ENCODE measurements around the gene OBSCN.
"Not testable (repeated sequence)": the region's sequence is repeated elsewhere in the genome, so short reads cannot be mapped to it uniquely, and the experiment has no call there.

OBSCN gene

DNA sequence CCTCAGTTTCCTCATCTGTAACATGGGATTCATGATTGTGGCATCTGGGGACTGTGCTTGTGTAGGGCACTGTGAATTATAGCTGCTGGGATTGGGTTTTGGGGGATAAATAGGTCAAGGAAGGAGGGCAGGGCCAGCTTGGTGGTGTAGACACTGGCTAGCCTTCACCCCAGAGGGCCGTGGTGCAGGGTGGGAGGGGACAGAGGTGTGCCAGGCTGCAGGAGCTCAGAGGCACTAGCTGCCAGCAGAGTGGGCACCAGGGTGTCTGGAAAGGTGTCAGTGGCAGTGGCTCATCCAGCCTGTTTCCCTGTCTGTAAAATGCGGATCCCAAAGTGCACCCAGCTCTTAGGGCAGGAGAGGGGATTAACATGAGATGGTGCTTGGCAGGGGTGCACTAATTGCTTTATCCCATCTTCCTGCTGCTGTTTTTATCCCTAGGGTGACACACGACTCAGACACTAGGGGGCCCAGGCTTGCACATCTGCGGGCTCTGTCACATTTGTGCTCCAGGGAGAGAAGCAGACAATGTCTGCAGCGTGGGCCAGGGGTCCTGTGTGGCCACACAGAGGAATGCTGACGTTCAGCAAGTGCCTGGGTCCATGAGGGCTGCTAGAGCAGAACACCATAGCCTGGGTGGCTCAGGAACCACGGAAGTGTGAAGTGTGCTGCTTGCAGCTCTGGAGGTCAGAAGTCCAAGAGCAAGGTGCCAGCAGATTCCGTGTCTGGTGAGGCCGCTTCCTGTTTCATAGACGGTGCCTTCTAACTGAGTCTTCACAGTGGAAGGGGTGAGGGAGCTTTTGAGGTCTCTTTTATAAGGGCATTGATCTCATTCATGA is 19.3 kb downstream of the OBSCN start:
- no peak for DNase-seq (ENCODE audit: low read depth, low spot score)

DNA sequence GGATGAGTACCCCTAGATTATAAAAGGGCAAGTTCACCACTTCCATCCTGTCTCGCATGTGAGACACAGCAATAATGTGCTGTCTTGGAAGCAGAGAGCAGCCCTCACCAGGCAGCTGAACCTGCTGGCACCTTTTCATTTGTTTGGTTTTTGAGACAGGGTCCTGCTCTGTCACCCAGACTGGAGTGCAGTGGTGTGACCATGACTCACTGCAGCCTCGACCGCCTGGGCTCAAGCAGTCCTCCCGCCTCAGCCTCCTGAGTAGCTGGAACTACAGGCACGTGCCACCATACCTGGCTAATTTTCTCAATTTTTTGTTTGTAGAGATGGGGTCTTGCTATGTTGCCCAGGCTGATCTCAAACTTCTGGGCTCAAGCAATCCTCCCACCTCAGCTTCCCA is 20.3 kb downstream of the OBSCN start:
- not testable (repeated sequence) for DNase-seq (ENCODE audit: low read depth, low spot score)

DNA sequence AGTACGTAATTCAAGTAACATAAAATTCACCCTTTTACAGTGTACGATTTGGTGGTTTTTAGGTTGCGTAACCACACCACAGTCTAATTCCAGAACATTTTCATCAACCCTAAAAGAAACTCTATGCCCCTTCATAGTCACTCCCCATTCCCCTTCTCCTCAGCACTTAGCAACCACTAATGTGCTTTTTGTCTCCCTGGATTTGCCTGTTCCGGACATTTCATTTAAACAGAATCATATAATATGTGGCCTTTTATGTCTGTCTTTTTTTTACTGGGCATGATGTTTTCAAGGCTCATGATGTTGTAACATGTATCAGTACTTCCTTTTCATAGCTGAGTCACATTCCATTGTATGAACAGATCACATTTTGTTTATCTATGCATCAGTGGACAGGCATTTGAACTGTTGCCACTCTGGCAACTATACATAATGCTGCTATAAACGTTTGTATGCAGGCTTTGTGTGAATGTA is 20.8 kb downstream of the OBSCN start:
- DNase-seq (ENCODE audit: low read depth, low spot score): no peak

DNA sequence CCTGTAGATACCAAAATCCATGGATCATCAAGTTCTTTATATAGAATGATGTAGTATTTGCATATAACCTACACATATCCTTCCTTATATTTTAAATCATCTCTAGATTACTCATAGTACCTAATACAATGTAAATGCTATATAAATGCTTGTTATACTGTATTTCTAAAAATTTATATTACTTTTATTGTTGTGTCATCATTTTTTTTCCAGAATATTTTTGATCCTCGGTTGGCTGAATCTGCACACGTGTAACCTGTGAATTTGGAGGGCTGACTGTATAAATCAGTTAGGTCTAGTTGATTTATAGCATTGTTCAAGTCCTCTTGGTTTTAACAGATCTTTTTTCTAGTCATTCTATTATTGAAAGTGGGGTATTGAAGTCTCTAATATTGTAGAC is 23.3 kb downstream of the OBSCN start:
- DNase-seq (ENCODE audit: low read depth, low spot score): no peak

DNA sequence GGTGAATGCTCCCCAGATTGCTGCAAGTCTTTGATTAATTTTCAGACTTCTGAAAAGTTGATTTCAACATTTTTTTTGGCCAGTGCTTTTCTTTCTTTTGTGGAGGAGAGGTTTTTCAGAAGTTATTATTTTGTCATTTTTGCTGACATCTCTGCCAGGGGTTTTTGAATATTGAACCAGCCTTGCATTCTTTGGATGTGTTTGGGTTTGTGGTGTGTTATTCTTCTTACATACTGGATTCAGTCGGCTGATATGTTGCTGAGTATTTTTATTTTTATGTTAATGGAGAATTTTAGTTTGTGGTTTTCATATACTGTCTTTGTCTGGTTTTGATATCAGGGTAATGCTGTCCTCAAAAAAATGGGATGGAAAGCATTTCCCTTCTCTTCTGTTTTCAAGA is 25.3 kb downstream of the OBSCN start:
- DNase-seq (ENCODE audit: low read depth, low spot score): no peak

DNA sequence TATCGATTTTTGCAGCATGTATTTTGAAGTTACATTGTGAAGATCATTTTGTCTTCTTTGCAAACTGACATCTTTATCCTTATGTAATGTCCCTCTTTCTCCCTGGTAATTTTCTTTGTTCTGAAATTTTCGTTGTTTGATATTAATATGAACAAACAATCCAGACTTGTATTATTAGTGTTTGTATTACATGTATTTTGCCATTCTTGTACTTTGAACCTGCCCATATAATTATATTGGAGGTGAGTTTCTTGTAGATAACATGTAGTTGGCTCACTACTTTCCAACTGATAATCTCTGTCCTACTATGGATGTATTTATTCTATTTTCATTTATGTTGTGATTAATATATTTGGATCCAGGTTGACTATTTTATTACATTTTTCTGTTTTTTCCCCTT is 27.1 kb downstream of the OBSCN start:
- no peak for DNase-seq (ENCODE audit: low read depth, low spot score)

DNA sequence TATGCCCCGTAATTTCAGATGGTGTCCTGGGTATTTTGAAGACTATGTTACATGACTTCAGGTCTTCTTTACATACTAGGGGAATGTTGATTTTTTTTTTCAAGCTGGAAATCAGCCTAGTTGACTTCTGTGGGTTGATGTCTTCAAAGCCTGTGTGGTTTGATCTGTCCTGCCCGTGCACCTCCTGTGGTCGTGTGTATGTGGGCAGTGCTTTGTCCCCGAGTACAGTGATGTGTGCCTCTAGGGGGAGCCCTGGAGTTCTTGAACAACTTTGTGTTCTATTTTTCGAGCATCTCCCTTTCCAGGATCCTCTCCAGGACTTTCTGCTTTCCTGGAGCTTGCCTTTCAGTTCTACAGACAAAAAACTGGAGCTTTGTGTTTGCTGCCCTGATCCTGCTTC is 28.9 kb downstream of the OBSCN start:
- DNase-seq (ENCODE audit: low read depth, low spot score): no peak

DNA sequence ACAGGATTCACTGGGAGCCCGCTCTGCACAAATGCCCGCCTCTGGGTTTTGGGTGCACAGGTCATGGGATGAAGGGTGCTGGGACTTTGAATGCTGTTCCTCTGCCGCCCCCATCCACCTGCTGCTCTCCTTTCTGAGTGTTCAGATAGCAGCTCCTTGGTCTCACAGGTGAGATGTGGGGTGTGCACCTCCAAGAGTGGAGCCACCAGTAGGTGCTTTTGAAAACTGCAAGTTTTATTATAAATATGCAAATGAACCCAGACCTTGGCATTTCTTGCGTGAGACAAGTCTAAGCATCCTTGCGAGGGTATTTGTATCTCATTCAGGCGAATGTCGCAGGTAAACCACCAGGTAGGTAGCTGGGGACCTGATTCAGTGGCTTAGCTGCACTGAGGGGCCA is 30.2 kb downstream of the OBSCN start:
- no peak for DNase-seq (ENCODE audit: low read depth, low spot score)

DNA sequence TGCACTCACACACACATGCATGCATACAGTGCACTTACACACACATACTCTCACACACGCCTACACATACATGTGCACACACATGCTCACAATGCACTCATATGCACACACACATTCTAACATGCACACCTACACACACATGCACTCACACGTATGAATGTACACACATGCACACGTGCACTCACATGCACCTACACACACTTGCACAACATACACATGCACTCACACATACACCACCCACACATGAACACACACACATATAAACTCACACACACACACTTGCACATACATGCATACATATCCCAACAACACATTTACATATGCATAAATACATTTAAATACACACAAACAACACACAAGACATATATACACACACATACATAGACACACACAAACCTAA is 30.6 kb downstream of the OBSCN start:
- DNase-seq (ENCODE audit: low read depth, low spot score): no peak

DNA sequence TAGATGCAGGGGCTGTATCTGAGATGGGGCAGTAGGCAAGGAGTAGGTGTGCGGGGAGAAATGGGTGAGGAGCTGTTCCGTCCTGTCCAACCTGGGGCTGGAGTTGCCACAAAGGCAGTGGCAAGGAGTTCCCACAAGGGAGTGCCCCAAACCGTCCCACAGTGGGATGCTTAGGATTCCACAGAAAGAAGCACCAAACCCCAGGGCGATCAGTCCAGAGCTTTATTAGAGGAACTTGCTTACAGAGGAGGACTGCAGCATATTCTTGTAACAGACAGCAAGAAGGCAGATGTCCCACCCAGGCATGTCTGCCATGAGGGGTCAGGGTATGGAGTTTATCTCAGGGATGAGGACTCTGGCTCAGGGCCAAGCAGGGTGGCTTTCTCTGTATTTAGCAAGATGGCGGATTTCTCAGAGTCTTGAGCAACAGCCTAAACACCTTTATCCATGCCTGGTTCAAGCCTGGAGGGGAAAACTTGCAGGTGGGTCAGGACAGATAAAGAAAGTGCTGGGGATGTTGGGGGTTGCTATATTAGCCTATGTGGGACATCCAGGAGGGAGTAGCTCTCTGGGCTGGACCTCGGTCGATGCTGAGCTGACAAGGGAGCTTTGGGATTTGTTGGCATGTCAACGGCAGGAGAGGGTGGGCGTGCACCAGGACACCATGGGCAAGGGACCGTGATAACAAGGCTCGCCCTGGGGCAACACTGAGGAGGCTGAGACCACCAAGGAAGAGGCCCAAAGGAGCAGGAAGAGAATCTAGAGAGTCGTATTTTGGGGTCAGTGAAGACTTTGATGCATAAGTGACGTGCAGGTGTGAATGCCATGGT is 32.8 kb downstream of the OBSCN start:
- no peak for DNase-seq (ENCODE audit: low read depth, low spot score)

DNA sequence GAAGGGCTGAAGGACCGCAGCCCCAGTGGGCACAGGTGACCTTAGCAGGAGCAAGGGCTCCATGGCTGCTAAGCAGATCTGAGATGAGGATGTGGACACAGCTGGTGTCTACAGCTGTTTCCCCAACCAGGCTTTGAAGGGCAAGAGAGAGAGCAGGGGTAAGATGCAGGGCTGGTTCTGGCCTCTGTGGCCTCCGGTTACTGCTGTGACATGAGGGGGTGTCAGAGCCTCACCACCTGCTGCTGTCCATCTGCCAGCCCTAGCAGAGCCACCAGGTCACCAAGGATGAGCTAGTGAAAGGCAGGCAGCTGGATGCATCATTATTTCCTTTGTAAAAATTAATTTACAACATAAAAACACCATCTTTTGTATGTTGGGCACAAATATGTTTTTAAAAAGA is 33.4 kb downstream of the OBSCN start:
- no peak for DNase-seq (ENCODE audit: low read depth, low spot score)

DNA sequence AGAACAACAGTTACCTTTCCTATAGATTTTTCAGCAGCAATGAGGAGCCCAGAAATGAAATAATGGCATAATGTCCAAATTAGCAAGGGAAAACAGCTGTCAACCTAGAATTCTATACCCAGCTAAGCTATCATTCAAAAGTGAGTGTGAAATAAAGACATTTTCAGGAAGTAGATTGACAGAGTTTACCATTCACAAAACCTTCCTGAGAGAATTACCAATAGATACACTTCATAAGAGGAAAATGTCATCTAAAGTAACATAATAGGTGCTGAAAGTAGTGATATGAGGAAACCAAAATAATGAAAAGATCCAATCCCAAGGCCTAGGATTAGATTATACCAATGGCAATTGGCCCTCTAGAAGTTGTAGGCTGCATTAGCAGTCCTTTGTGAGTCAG is 34.6 kb downstream of the OBSCN start:
- no peak for DNase-seq (ENCODE audit: low read depth, low spot score)

DNA sequence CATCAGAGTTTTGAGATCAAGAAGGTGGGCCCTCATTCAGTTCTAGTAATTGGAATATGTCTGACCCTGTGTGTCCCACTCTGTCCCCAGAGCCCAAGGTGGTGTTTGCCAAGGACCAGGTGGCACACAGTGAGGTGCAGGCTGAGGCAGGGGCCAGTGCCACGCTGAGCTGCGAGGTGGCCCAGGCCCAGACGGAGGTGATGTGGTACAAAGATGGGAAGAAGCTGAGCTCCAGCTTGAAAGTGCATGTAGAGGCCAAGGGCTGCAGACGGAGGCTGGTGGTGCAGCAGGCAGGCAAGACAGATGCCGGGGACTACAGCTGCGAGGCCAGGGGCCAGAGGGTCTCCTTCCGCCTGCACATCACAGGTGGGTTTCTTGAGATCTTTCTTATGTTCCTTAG is 35.2 kb downstream of the OBSCN start:
- no peak for DNase-seq (ENCODE audit: low read depth, low spot score)

DNA sequence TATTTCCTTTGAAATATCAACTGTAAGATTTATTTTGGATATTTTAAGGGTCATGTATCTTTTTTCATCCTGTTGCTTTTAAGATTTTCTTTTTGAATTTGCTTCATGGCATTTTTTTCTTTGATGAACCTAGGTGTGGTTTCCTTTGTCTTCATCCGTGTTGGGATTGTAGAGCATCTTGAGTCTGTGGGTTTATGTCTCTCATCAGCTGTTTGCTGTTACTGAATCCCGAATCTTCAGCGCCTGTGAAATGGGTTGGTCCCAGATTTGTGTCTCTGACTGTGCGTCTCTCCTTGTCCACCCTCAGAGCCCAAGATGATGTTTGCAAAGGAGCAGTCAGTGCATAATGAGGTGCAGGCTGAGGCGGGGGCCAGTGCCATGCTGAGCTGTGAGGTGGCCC is 36.1 kb downstream of the OBSCN start:
- DNase-seq (ENCODE audit: low read depth, low spot score): not testable (repeated sequence)

DNA sequence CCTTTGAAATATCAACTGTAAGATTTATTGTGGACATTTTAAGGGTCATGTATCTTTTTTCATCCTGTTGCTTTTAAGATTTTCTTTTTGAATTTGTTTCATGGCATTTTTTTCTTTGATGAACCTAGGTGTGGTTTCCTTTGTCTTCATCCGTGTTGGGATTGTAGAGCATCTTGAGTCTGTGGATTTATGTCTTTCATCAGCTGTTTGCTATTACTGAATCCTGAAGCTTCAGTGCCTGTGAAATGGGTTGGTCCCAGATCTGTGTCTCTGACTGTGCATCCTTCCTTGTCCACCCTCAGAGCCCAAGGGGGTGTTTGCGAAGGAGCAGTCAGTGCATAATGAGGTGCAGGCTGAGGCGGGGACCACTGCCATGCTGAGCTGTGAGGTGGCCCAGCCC is 37.3 kb downstream of the OBSCN start:
- DNase-seq (ENCODE audit: low read depth, low spot score): no peak

DNA sequence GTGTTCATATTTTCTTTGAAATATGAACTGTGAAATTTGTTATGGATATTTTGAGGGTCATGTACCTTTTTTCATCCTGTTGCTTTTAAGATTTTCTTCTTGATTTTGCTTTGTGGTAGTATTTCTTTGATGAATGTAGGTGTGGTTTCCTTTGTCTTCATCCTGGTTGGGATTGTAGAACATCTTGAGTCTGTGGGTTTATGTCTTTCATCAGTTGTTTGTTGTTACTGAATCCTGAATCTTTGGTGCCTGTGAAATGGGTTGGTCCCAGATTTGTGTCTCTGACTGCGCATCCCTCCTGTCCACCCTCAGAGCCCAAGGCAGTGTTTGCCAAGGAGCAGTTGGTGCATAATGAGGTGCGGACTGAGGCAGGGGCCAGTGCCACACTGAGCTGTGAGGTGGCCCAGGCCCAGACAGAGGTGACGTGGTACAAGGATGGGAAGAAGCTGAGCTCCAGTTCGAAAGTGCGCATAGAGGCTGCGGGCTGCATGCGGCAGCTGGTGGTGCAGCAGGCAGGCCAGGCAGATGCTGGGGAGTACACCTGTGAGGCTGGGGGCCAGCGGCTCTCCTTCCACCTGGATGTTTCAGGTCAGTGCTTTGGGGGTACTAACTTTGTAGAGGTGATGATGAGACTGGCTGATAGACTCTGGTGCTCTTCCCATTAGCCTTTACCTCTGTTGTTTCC is 38.5 kb downstream of the OBSCN start:
- DNase-seq (ENCODE audit: low read depth, low spot score): no peak

DNA sequence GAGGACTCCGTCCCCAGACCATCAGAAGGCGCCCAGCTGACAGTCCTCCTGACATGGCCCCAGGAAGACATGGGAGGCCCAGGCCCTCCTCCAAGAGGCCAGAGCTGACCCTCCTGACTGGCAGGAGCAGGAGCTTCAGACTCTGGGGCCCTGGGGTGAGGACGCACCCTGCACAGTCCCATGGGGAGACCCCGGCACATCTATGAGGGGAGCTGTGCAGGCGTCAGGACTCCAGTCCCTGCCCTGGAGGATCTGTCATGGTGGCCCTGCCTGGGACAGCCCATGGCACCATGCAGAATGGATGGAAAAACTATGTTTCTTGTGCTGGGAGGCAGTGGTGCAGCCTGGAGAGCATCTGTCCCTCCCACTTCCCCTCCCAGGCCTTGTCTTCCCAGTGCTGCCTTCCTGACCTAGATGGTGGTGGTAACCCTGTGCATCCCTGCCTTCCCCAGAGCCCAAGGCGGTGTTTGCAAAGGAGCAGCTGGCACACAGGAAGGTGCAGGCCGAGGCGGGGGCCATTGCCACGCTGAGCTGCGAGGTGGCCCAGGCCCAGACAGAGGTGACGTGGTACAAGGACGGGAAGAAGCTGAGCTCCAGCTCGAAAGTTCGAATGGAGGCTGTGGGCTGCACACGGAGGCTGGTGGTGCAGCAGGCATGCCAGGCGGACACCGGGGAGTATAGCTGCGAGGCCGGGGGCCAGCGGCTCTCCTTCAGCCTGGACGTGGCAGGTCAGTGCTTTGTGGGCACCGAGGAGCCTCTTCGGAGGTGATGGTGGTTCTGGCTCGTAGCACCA is 41.9 kb downstream of the OBSCN start:
- DNase-seq (ENCODE audit: low read depth, low spot score): no peak

DNA sequence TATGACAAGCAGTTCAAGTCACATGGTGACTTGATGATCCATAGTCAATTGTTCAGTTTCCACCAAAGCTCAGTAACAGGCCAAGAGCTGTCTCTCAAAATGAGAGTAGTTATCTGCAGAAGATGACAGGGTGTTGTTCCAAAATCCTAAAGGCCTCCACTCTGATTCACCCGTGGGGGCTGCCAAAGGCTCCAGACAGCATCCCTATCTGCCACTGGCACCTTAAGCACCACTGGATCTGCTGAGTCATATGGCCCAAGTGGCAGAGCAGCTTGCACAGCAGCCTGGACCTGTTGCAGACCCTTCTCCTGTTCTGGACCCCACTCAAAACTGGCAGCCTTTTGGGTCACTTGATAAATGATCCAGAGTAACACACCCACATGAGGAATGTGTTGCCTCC is 44.6 kb downstream of the OBSCN start:
- not testable (repeated sequence) for DNase-seq (ENCODE audit: low read depth, low spot score)

DNA sequence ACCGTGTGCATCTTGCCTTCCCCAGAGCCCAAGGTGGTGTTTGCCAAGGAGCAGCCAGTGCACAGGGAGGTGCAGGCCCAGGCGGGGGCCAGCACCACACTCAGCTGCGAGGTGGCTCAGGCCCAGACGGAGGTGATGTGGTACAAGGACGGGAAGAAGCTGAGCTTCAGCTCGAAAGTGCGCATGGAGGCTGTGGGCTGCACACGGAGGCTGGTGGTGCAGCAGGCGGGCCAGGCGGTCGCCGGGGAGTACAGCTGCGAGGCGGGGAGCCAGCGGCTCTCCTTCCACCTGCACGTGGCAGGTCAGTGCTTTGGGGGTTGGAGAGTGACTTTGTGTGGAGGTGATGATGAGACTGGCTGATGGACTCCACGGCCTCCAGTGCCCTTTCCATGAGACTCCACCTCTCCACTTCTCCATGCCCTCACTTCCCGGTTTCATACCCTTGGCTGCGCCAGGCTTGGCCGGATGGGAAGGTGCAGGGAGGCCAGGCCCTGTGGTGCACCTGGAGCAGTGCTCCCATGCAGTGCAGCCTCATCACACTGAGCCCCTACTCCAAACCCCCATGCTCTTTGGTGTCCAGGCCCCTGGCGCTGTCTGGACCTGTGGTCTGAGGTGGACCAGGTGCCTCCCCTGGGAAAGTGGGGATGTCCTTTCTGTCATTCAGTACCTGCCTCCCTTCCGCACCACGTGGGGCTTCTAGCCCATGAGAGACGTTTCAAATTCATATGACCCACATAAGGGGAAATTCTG is 49.0 kb downstream of the OBSCN start:
- DNase-seq (ENCODE audit: low read depth, low spot score): no peak

DNA sequence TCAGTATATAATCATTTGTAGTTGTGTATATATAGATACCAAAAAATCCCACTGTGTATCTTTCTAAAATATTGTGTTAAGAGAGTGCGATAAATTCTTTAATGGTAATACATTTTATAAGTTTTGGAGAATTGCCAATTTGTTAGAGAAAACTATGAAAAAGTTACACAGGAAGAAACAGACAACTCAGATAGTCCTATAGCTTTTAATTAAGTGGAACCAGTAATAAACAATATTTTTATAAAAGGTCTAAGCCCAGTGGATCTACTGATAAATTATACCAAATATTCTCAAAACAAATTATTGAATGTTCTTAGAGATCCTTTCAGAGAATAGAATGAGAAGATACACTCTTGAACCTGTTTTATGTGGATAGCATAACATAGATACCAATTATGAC is 50.6 kb downstream of the OBSCN start:
- DNase-seq (ENCODE audit: low read depth, low spot score): no peak

DNA sequence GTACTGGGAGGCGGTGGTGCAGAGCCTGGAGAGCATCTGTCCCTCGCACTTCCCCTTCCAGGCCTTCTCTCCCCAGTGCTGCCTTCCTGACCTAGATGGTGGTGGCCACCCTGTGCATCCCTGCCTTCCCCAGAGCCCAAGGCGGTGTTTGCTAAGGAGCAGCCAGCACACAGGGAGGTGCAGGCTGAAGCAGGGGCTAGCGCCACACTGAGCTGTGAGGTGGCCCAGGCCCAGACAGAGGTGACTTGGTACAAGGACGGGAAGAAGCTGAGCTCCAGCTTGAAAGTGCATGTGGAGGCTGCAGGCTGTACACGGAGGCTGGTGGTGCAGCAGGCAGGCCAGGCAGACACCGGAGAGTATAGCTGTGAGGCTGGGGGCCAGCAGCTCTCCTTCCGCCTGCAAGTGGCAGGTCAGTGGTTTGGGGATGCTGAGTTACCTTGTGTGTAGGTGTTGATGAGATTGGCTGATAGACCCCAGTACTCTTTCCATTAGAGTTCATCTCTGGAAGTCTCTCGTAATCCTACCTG is 51.6 kb downstream of the OBSCN start:
- DNase-seq (ENCODE audit: low read depth, low spot score): no peak

Data from iPS DF 19.7 (cell line).